Rectal smooth muscle tissue (tissue), 1 donor: ENCODE results near the gene MRTO4.
A peak's percentile ranks its signal among the peaks of the same experiment; 100 is the strongest.
"Not testable (repeated sequence)": the region's sequence is repeated elsewhere in the genome, so short reads cannot be mapped to it uniquely, and the experiment has no call there.

ENCODE experiments used
- H3K27ac ChIP-seq: one replicate; pipeline ENCODE4 v1.7.0; 2013; ENCODE audit warnings: low read depth, low read length, inconsistent platforms
- H3K27me3 ChIP-seq: one replicate; pipeline ENCODE4 v1.7.0; 2013; ENCODE audit warnings: low read length; ENCODE audit not compliant: control insufficient read depth, insufficient read depth
- H3K36me3 ChIP-seq: one replicate; pipeline ENCODE4 v1.7.0; 2013; ENCODE audit warnings: low read length; ENCODE audit not compliant: control insufficient read depth, insufficient read depth
- H3K4me1 ChIP-seq: one replicate; pipeline ENCODE4 v1.7.0; 2013; ENCODE audit warnings: low read length; ENCODE audit not compliant: control insufficient read depth, insufficient read depth
- H3K4me3 ChIP-seq: one replicate; pipeline ENCODE4 v1.7.0; 2013; ENCODE audit warnings: low read length
- H3K9ac ChIP-seq: one replicate; pipeline ENCODE4 v1.7.0; 2013; ENCODE audit warnings: low read length

Gene MRTO4

DNA sequence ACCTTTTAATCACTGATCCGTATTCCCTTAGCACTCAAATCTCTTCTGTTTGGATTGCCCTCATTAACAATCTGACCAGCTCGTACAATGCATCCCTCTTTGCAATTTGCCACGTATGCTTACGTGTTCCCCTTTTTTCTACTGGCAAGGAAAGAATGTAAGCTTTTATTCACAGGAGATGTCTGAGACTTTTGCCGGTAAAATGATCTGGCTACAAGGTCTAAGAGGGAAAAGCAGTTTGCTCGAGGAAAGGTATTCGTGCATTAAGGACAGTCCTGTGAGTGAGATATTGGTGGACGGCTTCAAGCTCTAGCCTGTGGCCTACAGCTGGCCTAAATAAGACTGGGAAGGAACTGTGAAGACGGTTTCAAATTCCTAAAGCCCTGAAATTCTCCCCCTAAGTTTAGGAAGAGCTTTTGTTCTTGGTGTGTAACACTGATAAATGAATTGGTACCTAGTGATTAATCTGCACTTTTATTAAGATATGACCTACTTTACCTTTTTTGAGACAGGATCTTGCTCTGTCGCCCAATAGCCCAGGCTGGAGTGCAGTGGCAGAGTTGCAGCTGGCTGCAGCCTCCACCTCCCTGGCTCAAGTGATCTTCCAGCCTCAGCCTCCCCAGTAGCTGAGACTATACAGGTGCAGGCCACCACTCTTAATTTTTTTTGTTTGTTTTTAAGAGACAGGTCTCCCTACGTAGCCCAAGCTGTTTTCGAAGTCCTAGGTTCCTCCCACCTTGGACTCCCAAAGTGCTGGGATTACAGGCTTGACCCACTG lies 40.6 kb upstream of the MRTO4 start:
- H3K36me3 ChIP-seq, result no peaks in the 10 kb centered on the region
- H3K27me3 ChIP-seq, result no peaks in the 10 kb centered on the region
- H3K4me3 ChIP-seq, result peak overlapping the region; percentile 98
- peak overlapping the region; percentile 97 for H3K27ac ChIP-seq
- H3K9ac ChIP-seq, result peak overlapping the region; percentile 97
- H3K4me1 ChIP-seq, result peaks cover 23% of the 10 kb centered on the region

DNA sequence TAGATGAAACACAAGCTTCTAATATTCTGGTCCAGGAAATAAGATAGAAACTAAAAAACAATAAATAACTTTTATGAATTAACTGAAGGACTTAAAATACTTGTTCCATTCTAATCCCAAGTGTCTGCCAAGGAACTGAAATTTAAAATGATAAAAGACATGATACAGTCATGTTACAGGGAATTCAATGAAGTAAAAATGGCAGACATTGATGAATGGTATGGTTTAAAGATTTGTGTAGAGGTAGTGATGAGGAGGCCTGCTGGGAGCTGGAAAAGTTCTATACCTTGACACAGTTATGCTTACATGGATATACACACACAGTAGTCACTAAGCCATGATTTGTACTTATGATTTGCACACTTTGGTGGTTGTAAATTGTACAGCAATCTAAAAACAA lies 39.4 kb upstream of the MRTO4 start:
- Histone ChIP-seq H3K27ac (no peak overlapping the region), H3K4me1 (peaks cover 23% of the 10 kb centered on the region), H3K27me3 (no peaks in the 10 kb centered on the region), H3K36me3 (no peaks in the 10 kb centered on the region), H3K4me3 (no peak overlapping the region), H3K9ac (no peak overlapping the region)

DNA sequence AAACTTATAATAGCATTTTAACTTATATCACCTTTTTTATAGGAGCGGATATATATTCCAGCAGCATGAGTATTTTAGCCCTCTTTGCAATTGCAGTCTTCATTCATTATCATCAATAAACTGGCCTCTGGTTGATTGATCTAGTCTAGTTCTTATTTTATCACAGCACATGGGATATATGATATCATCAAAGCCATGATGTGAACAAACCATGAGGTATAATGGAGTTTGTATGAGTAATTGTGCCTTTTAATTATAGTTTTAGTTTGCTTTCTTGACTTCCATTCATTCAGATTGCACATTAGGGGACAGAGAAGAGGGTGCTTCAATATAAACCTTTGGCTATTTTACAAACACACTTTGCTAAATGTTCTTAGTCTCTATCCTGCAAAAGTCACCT lies 38.0 kb upstream of the MRTO4 start:
- Histone ChIP-seq H3K27me3 (no peaks in the 10 kb centered on the region), H3K4me3 (no peak overlapping the region), H3K9ac (no peak overlapping the region), H3K27ac (no peak overlapping the region), H3K36me3 (peaks cover 4% of the 10 kb centered on the region), H3K4me1 (peaks cover 15% of the 10 kb centered on the region)

DNA sequence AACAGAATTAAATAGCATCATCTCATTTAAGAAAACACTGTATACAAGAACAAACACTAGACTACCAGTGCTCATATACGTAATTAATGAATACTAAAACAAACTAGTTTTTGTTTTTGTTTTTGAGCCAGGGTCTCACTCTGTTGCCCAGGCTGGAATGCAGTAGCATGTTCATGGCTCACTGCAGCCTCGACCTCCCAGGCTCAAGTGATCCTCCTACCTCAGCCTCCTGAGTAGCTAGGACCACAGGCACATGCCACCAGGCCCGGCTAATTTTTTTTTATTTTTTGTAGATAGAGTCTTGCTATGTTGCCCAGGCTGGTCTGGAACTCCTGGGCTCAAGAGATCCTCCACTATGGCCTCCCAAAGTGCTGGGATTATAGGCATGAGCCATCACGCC lies 35.0 kb upstream of the MRTO4 start:
- H3K9ac ChIP-seq, H3K27ac ChIP-seq, H3K4me1 ChIP-seq, H3K27me3 ChIP-seq, H3K4me3 ChIP-seq: not testable (repeated sequence)
- H3K36me3 ChIP-seq, result peaks cover 19% of the 10 kb centered on the region

DNA sequence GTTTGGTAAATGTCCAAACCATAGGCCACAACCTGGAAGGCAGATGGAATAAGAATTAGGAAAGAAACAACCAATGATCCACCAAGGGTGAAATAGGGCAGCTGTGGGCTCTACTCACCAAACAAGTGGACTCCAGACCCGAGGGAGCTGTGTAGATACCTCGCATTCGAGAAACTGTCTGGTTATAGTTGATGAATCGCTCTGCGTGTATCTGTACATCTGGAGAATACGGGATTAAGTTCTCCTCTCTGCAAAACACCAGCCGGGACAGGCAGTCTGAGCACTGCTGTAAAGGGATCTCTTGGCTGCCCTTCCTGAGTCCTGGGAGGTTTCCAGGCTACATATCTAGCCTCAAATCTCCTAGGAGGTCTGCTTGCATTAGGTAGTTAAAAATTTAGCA lies 32.2 kb upstream of the MRTO4 start:
- H3K4me3 ChIP-seq, result no peak overlapping the region
- H3K27ac ChIP-seq, result no peak overlapping the region
- no peaks in the 10 kb centered on the region for H3K27me3 ChIP-seq
- H3K36me3 ChIP-seq, result peaks cover 36% of the 10 kb centered on the region
- no peaks in the 10 kb centered on the region for H3K4me1 ChIP-seq
- H3K9ac ChIP-seq, result no peak overlapping the region

DNA sequence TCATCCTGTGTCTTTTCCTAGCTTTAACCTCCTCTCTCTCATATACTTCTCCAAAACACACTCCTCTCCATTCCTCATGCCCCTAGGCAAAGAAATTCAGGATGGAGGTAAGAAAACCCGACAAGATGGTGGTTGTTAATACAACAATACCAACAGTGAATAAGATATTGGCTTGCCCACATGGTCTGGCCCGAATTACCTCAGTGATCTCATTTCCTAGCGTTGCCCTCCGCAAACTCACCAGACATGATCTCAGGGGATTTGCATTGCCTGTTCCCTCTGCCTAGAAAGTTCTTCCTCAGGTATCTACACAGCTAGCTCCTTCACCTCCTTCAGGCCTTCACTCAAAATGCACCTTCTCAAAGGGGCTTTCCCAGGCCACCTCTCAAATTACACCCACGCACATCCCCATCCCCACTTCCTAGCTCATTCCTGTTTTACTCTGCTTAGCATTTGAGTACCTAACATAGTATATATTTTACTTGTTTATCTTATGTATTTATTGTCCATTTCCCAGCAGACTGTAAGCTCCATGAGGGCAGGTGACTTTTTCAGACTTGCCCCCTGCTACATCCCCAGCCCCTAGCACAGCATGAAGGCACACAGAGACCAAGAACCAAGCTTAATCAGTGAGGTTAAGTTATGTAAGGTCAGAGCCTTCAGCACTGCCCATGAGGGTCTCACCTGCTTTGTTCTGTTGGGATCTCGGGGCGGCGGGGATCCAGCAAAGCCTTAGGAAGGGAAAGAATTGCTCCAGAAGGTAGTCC lies 31.3 kb upstream of the MRTO4 start:
- Histone ChIP-seq H3K4me1 (no peaks in the 10 kb centered on the region), H3K4me3 (no peak overlapping the region), H3K27ac (peak overlapping the region; percentile 9), H3K36me3 (peaks cover 41% of the 10 kb centered on the region), H3K27me3 (no peaks in the 10 kb centered on the region), H3K9ac (no peak overlapping the region)

DNA sequence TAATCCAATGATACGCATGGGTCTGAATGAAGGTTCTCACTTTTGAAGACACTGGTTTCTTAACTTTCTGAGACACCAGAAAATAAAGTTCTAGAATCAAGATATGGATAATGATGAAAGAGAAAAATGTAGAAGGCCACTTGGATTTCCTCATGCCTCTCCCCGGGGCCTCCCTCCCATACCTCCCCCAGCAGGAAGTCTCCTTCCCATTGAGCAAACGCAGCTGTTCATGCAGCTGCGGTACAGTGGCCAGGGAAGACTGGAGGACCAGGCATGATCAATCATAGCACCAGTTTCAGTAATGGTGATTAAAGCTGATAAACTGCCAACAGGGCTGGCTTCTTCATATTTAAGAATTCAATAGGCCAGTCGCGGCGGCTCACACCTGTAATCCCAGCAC lies 30.6 kb upstream of the MRTO4 start:
- Histone ChIP-seq H3K4me3 (no peak overlapping the region), H3K4me1 (no peaks in the 10 kb centered on the region), H3K36me3 (peaks cover 45% of the 10 kb centered on the region), H3K9ac (no peak overlapping the region), H3K27ac (no peak overlapping the region), H3K27me3 (no peaks in the 10 kb centered on the region)

DNA sequence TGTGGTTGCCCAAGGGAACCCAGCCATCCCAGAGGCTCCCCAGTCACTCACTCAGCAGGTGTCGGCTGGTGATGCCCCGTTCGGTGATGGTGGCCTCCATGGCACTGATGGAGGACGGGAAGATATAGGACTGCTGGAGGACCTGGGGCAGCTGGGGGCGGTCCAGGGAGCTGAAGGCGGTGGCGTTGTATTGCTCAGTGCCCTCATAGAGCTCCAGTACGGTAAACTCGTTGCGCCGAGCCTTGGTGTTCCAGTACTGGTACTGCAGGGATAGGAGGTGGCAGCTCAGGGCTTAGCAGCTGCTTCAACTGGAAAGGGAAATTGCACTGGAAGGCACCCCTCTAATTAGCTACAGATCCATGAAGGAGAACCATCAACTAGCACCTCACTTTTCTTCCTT lies 29.0 kb upstream of the MRTO4 start:
- H3K36me3 ChIP-seq, result peaks cover 50% of the 10 kb centered on the region
- H3K27me3 ChIP-seq, result no peaks in the 10 kb centered on the region
- H3K4me3 ChIP-seq, result no peak overlapping the region
- no peak overlapping the region for H3K9ac ChIP-seq
- H3K4me1 ChIP-seq, result no peaks in the 10 kb centered on the region
- no peak overlapping the region for H3K27ac ChIP-seq

DNA sequence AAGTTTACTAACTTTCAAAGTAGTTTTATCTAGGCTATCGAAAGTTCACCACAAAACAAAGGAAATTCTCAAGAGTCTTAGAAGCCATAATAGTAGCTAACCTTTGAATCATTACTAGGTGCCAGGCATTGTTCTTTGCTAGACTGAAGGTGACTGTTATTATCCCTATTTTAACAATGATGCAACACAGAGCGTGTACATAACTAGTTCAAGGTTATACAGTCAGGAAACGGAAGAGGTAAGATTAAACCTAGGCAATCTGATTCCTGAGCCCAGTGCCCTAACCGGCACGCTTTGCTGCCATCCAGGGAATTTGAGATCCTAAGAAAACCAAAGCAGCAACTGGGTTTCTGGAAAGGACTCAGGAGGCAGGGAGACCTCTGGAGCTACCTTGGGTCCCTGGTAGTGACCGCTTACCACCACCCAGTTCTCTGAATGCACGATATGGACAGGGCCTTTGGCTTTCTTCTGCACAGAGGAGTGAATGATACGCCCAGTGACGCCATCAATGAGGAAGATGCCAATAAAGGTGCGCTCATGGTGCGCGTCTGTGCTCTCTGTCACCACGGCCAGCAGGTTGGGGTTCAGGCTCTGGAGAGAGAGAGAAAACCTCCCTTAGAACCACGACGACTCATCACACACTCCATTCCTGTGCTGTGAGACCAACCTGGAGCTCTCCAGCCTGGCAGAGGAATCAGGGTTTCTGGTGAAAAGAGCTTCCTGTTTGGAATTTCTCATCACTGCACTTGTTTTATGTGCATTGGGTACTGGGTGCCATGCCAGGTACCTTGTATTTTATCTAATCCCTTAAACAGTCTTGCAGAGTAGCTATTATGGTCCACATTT lies 28.4 kb upstream of the MRTO4 start:
- Histone ChIP-seq H3K27me3 (no peaks in the 10 kb centered on the region), H3K36me3 (peaks cover 48% of the 10 kb centered on the region), H3K9ac (no peak overlapping the region), H3K4me1 (no peaks in the 10 kb centered on the region), H3K27ac (no peak overlapping the region), H3K4me3 (no peak overlapping the region)

DNA sequence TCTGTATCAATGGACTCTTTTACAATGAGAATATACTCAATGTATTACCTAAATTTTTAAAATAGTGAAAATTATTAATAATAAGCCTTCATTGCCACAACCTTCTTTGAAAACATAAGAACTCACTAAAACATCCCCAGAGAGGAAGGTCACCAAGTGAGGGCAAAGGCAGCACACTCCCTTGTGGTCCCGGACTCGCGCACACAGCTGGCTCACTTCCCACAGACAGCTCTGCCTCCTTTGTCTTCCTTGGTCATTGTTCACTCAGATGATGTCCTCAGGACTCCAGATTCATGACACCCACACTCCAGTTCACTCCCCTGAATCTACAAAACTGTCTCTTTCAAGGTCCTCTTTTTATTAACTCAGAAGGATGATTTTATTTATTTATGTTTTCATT lies 22.4 kb upstream of the MRTO4 start:
- Histone ChIP-seq H3K27ac (no peak overlapping the region), H3K4me1 (peaks cover 19% of the 10 kb centered on the region), H3K27me3 (no peaks in the 10 kb centered on the region), H3K9ac (no peak overlapping the region), H3K4me3 (no peak overlapping the region), H3K36me3 (peaks cover 32% of the 10 kb centered on the region)

DNA sequence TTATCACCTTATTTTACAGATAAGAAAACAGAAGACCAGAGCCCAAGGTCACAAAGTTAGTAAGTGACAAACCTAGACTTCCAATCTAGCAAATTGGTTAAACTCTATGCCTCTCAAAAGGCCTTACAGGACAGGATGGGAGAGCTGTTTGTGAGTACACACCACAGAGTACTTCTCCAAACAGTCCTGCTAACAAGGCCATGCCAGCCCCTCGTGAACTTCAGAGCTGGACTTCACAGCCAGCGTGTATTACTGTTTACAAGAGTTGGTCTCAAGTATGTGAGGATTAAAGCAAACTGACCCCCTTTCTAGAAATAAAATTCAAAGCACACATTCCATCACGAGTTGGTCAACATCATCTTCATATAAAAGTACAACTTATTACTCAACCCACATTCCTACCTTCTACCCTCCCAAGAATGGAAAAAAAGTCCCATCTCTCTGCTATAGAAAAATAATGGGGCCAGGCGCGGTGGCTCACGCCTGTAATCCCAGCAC lies 21.7 kb upstream of the MRTO4 start:
- Histone ChIP-seq H3K4me3 (no peak overlapping the region), H3K9ac (no peak overlapping the region), H3K27ac (no peak overlapping the region), H3K27me3 (no peaks in the 10 kb centered on the region), H3K4me1 (peaks cover 20% of the 10 kb centered on the region), H3K36me3 (peaks cover 26% of the 10 kb centered on the region)
